H9 (cell line): ENCODE data around the gene YPEL1. TPM values are rescaled to one million over a fixed set of nuclear protein-coding genes. Genes with fewer than 3 reads are reported as not detected.
A peak's percentile ranks its signal among the peaks of the same experiment; 100 is the strongest.

Experiments used
- DNase-seq: peaks from one replicate; pipeline ENCODE4 v3.0.0-alpha.2; 2017
- H2AFZ ChIP-seq: one replicate; pipeline ENCODE4 v1.6.1; 2013; ENCODE audit warnings: mild to moderate bottlenecking, low read length, control low read depth, moderate library complexity
- H2AK5ac ChIP-seq: 2 replicates; pipeline ENCODE4 v1.6.1; 2013; ENCODE audit warnings: low read length, control low read depth, mixed read lengths; ENCODE audit not compliant: insufficient read length
- H2BK120ac ChIP-seq: one replicate; pipeline ENCODE4 v1.6.1; 2013; ENCODE audit warnings: low read depth, mild to moderate bottlenecking, low read length, control low read depth, inconsistent platforms; ENCODE audit not compliant: poor library complexity, severe bottlenecking
- H2BK12ac ChIP-seq: 2 replicates; pipeline ENCODE4 v1.6.1; 2013; ENCODE audit warnings: low read length, control low read depth, mixed read lengths, low read depth; ENCODE audit not compliant: insufficient read length
- H2BK15ac ChIP-seq: 2 replicates; pipeline ENCODE4 v1.6.1; 2013; ENCODE audit warnings: low read depth, low read length, control low read depth
- H2BK20ac ChIP-seq: one replicate; pipeline ENCODE4 v1.6.1; 2013; ENCODE audit warnings: low read depth, mild to moderate bottlenecking, low read length, control low read depth, inconsistent platforms; ENCODE audit not compliant: poor library complexity, severe bottlenecking
- H2BK5ac ChIP-seq: 2 replicates; pipeline ENCODE4 v1.6.1; 2013; ENCODE audit warnings: low read length, control low read depth, mixed read lengths; ENCODE audit not compliant: insufficient read length
- H3K14ac ChIP-seq: 2 replicates; pipeline ENCODE4 v1.6.1; 2013; ENCODE audit warnings: low read length, control low read depth; ENCODE audit not compliant: insufficient read depth
- H3K18ac ChIP-seq: 2 replicates; pipeline ENCODE4 v1.6.1; 2013; ENCODE audit warnings: low read depth, mild to moderate bottlenecking, mixed read lengths, low read length, control low read depth; ENCODE audit not compliant: insufficient read length
- H3K23ac ChIP-seq: 2 replicates; pipeline ENCODE4 v1.6.1; 2013; ENCODE audit warnings: low read length, control low read depth, mixed read lengths, low read depth; ENCODE audit not compliant: insufficient read length
- H3K23me2 ChIP-seq: 2 replicates; pipeline ENCODE4 v1.6.1; 2013; ENCODE audit warnings: low read depth, mild to moderate bottlenecking, mixed read lengths, low read length, control low read depth; ENCODE audit not compliant: insufficient read length, poor library complexity, severe bottlenecking
- H3K27ac ChIP-seq: 2 replicates; pipeline ENCODE4 v1.5.1; 2013; ENCODE audit warnings: low read length, control low read depth, mixed read lengths, low read depth; ENCODE audit not compliant: insufficient read length
- H3K27me3 ChIP-seq: 2 replicates; pipeline ENCODE4 v1.6.1; 2013; ENCODE audit warnings: low read length, control low read depth, inconsistent platforms; ENCODE audit not compliant: insufficient read depth
- H3K4ac ChIP-seq: 2 replicates; pipeline ENCODE4 v1.6.1; 2013; ENCODE audit warnings: low read depth, mild to moderate bottlenecking, control low read depth, inconsistent platforms, low read length, moderate library complexity
- H3K4me1 ChIP-seq: 2 replicates; pipeline ENCODE4 v1.6.1; 2013; ENCODE audit warnings: low read length, control low read depth, inconsistent platforms; ENCODE audit not compliant: insufficient read depth
- H3K4me2 ChIP-seq: 2 replicates; pipeline ENCODE4 v1.6.1; 2013; ENCODE audit warnings: low read length, control low read depth, mixed read lengths; ENCODE audit not compliant: insufficient read length, insufficient read depth
- H3K56ac ChIP-seq: 2 replicates; pipeline ENCODE4 v1.6.1; 2013; ENCODE audit warnings: low read depth, mild to moderate bottlenecking, mixed read lengths, low read length, control low read depth; ENCODE audit not compliant: insufficient read length
- H3K79me1 ChIP-seq: 2 replicates; pipeline ENCODE4 v1.6.1; 2013; ENCODE audit warnings: low read depth, mild to moderate bottlenecking, moderate library complexity, low read length, control low read depth, inconsistent platforms; ENCODE audit not compliant: insufficient read depth, poor library complexity, severe bottlenecking
- H3K79me2 ChIP-seq: 2 replicates; pipeline ENCODE4 v1.6.1; 2013; ENCODE audit warnings: low read length, control low read depth, inconsistent platforms; ENCODE audit not compliant: insufficient read depth
- H3K9ac ChIP-seq: 2 replicates; pipeline ENCODE4 v1.6.1; 2013; ENCODE audit warnings: low read length, control low read depth, mixed read lengths; ENCODE audit not compliant: insufficient read length; ENCODE audit errors: extremely low read depth
- H3K9me3 ChIP-seq: one replicate; pipeline ENCODE4 v1.6.1; 2013; ENCODE audit warnings: low read depth, low read length, inconsistent platforms; ENCODE audit not compliant: control insufficient read depth
- H3T11ph ChIP-seq: one replicate; pipeline ENCODE4 v1.6.1; 2013; ENCODE audit warnings: mild to moderate bottlenecking, low read length, control low read depth, inconsistent platforms
- H4K20me1 ChIP-seq: one replicate; pipeline ENCODE4 v1.6.1; 2013; ENCODE audit not compliant: control insufficient read depth, insufficient read length, insufficient read depth
- H4K5ac ChIP-seq: 2 replicates; pipeline ENCODE4 v1.6.1; 2013; ENCODE audit warnings: low read depth, mild to moderate bottlenecking, mixed read lengths, low read length, control low read depth; ENCODE audit not compliant: insufficient read length
- H4K8ac ChIP-seq: replicated peaks from 2 replicates; pipeline ENCODE4 v1.6.1; 2013; ENCODE audit warnings: low read length, control low read depth, mixed read lengths, low read depth; ENCODE audit not compliant: insufficient read length
- H4K91ac ChIP-seq: 2 replicates; pipeline ENCODE4 v1.6.1; 2013; ENCODE audit warnings: low read depth, mild to moderate bottlenecking, moderate library complexity, mixed read lengths, low read length, control low read depth; ENCODE audit not compliant: insufficient read length
- H3K27ac Mint-ChIP-seq, 3 experiments: 2 replicates in 2 of 3; 3 replicates in 1 of 3; pipeline ENCODE4 v1.8.0; 2020 to 2021; ENCODE audit warnings: mixed read lengths in 3 of 3, mild to moderate bottlenecking in 1 of 3, moderate library complexity in 1 of 3
- H3K27me3 Mint-ChIP-seq: 2 replicates; pipeline ENCODE4 v1.8.0; 2021; ENCODE audit warnings: low read depth, mild to moderate bottlenecking, moderate library complexity, mixed read lengths
- H3K36me3 Mint-ChIP-seq, 3 experiments: 2 replicates in 2 of 3; 3 replicates in 1 of 3; pipeline ENCODE4 v1.8.0; 2020 to 2021; ENCODE audit warnings: low read depth in 3 of 3, mixed read lengths in 3 of 3; ENCODE audit not compliant: insufficient read depth in 1 of 3
- H3K4me1 Mint-ChIP-seq, 2 experiments: 2 replicates each; pipeline ENCODE4 v1.8.0; 2020; ENCODE audit warnings: mixed read lengths in 2 of 2
- H3K4me3 Mint-ChIP-seq, 2 experiments: 2 replicates in 1 of 2; 3 replicates in 1 of 2; pipeline ENCODE4 v1.8.0; 2020 to 2021; ENCODE audit warnings: mild to moderate bottlenecking in 2 of 2, mixed read lengths in 2 of 2, moderate library complexity in 1 of 2
- H3K9me3 Mint-ChIP-seq, 2 experiments: 2 replicates in 1 of 2; 3 replicates in 1 of 2; pipeline ENCODE4 v1.8.0; 2020; ENCODE audit warnings: mild to moderate bottlenecking in 2 of 2, mixed read lengths in 2 of 2, moderate library complexity in 1 of 2
- CTCF ChIP-seq: fragments of 200-600 bp; sonication (generic); conservative IDR thresholded peaks from 3 replicates; pipeline ENCODE4 v1.8.0; 2021; ENCODE audit warnings: antibody characterized with exemption, mild to moderate bottlenecking
- WGBS: extraction: QIAGEN DNeasy Blood & Tissue Kit; methylation state at CpG from one replicate; pipeline ENCODE4 v1.1.7; 2013; ENCODE audit warnings: missing lambda C conversion rate, low lambda C conversion rate, mixed read lengths; ENCODE audit not compliant: insufficient read length; ENCODE audit errors: extremely low coverage; 5-methylcytosine and 5-hydroxymethylcytosine counted together
- total RNA-seq: library from RNA; stranded (reverse); gene quantifications from 2 replicates; pipeline ENCODE4 v1.2.1, GENCODE V29; 2021

The YPEL1 gene
- total RNA-seq, 1 experiment from 2014 or later, result 5.4 TPM

GRCh38 chr22:21713428-21714058, 22.1 kb downstream of the YPEL1 start:
- no peak overlapping the region for H4K8ac ChIP-seq
- H3K9me3 ChIP-seq, result no peaks in the 10 kb centered on the region
- no peak overlapping the region for H4K91ac ChIP-seq
- H3K23ac ChIP-seq, result no peak overlapping the region
- no peaks in the 10 kb centered on the region for H3K9me3 Mint-ChIP-seq
- no peak overlapping the region for H3K14ac ChIP-seq
- H4K5ac ChIP-seq, result no peak overlapping the region
- H3K4ac ChIP-seq, result no peak overlapping the region
- no peak overlapping the region for H3K4me3 Mint-ChIP-seq
- H3K36me3 Mint-ChIP-seq, result peaks cover 4 to 17% (median 10%) of the 10 kb centered on the region in 3 experiments; a peak in 6 of 7 replicates
- peaks cover 3% of the 10 kb centered on the region; the same call in 1 of the 2 replicates for H3K79me2 ChIP-seq
- H4K20me1 ChIP-seq, result no peaks in the 10 kb centered on the region
- H3K27ac ChIP-seq, result no peak overlapping the region
- no peaks in the 10 kb centered on the region for H3K4me1 ChIP-seq
- no peak overlapping the region for H2AK5ac ChIP-seq
- 0 out of 7 replicates have a peak overlapping the region, but pooled peaks of 1 of the 3 experiments have one; percentile 29 for H3K27ac Mint-ChIP-seq
- H3K23me2 ChIP-seq, result no peaks in the 10 kb centered on the region
- no peaks in the 10 kb centered on the region for H3K27me3 Mint-ChIP-seq
- no peak overlapping the region for H2BK15ac ChIP-seq
- H3K79me1 ChIP-seq, result no peaks in the 10 kb centered on the region
- peaks cover 0 to 9% of the 10 kb centered on the region in 2 experiments; a peak in 2 of 4 replicates for H3K4me1 Mint-ChIP-seq
- H3K4me2 ChIP-seq, result no peak overlapping the region
- H3K56ac ChIP-seq, result no peak overlapping the region
- no peak overlapping the region for H3K9ac ChIP-seq
- no peak overlapping the region for H2BK5ac ChIP-seq
- H3T11ph ChIP-seq, result no peak overlapping the region
- H2BK12ac ChIP-seq, result no peak overlapping the region
- H3K18ac ChIP-seq, result no peak overlapping the region
- no CpG with 5 or more reads among the region's 9 CpGs for WGBS
- no peak for TF ChIP-seq CTCF
- H2BK120ac ChIP-seq, result no peak overlapping the region
- no peak for DNase-seq
- H3K27me3 ChIP-seq, result no peaks in the 10 kb centered on the region
- H2BK20ac ChIP-seq, result no peak overlapping the region
- no peak overlapping the region for H2AFZ ChIP-seq
